ENCODE measurements around the gene SLC38A10. TPM values are rescaled to one million over a fixed set of nuclear protein-coding genes. Genes with fewer than 3 reads are reported as not detected.

SLC38A10 gene
- total RNA-seq, 2 donors from 2014 or later: 83.0 to 129 TPM

GRCh38 chr17:81332914-81333528 is 37.9 kb upstream of the SLC38A10 start:
- Histone ChIP-seq H3K27ac (no peak overlapping the region), H3K4me1 (ENCODE audit: control insufficient read depth in 1 of 2, low read depth in 2 of 2) (peaks cover 13 to 24% of the 10 kb centered on the region in 2 donors), H3K36me3 (no peaks in the 10 kb centered on the region), H3K27me3 (replicated peaks; ENCODE audit: insufficient read depth) (no peaks in the 10 kb centered on the region), H3K9me3 (no peaks in the 10 kb centered on the region), H3K4me3 (no peak overlapping the region)
- ATAC-seq (ENCODE audit: insufficient number of reproducible peaks, low FRiP score, low read depth) (no peak), DNase-seq (ENCODE audit: low spot score) (no peak)
- TF ChIP-seq, protein P1, sequence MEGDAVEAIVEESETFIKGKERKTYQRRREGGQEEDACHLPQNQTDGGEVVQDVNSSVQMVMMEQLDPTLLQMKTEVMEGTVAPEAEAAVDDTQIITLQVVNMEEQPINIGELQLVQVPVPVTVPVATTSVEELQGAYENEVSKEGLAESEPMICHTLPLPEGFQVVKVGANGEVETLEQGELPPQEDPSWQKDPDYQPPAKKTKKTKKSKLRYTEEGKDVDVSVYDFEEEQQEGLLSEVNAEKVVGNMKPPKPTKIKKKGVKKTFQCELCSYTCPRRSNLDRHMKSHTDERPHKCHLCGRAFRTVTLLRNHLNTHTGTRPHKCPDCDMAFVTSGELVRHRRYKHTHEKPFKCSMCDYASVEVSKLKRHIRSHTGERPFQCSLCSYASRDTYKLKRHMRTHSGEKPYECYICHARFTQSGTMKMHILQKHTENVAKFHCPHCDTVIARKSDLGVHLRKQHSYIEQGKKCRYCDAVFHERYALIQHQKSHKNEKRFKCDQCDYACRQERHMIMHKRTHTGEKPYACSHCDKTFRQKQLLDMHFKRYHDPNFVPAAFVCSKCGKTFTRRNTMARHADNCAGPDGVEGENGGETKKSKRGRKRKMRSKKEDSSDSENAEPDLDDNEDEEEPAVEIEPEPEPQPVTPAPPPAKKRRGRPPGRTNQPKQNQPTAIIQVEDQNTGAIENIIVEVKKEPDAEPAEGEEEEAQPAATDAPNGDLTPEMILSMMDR (IDR thresholded peaks at IDR 0.05): no peak

- Histone ChIP-seq H3K4me1 (ENCODE audit: control insufficient read depth in 1 of 2, low read depth in 2 of 2) (peaks cover 13 to 19% of the 10 kb centered on the region in 2 donors), H3K4me3 (no peak overlapping the region), H3K27me3 (replicated peaks; ENCODE audit: insufficient read depth) (no peaks in the 10 kb centered on the region), H3K27ac (no peak overlapping the region), H3K36me3 (no peaks in the 10 kb centered on the region), H3K9me3 (no peaks in the 10 kb centered on the region)
- DNase-seq (ENCODE audit: low spot score) (no peak), ATAC-seq (ENCODE audit: insufficient number of reproducible peaks, low FRiP score, low read depth) (no peak)
- TF ChIP-seq, protein P1 (IDR thresholded peaks at IDR 0.05): no peak
These were observed 37.2 kb upstream of the SLC38A10 start for GRCh38 chr17:81332118-81332834.

DNA sequence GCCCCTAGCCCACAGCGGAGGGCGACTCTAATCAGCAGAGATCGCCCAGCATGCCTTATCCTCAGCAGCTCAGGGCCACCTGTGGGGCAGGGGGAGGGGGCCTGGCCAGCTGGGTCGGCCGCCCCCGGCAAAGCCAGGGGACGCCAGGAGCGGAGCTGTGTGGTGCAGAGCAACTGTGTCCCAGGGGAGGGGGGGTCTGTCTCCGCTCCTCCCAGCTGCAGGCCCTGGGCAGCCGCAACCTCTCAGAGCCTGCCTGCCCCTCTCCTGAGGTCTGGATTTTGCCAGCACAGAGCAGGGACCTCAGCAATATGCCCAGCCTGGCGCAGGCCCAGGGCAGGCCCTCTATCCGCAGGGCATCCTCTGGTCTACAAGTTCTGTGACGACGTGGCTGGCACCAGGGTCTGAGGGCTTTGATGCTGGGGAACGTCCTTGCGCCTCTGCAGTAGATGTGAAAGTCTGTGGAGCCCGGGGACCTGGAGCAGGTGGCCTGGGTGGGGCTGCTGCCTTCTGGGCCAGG is 36.5 kb upstream of the SLC38A10 start:
- DNase-seq (ENCODE audit: low spot score) (no peak), ATAC-seq (ENCODE audit: insufficient number of reproducible peaks, low FRiP score, low read depth) (no peak)
- Histone ChIP-seq H3K9me3 (no peaks in the 10 kb centered on the region), H3K4me1 (ENCODE audit: control insufficient read depth in 1 of 2, low read depth in 2 of 2) (peaks cover 13 to 14% of the 10 kb centered on the region in 2 donors), H3K27ac (no peak overlapping the region), H3K36me3 (no peaks in the 10 kb centered on the region), H3K27me3 (replicated peaks; ENCODE audit: insufficient read depth) (no peaks in the 10 kb centered on the region), H3K4me3 (no peak overlapping the region)
- TF ChIP-seq, protein P1 (IDR thresholded peaks at IDR 0.05): no peak

DNA sequence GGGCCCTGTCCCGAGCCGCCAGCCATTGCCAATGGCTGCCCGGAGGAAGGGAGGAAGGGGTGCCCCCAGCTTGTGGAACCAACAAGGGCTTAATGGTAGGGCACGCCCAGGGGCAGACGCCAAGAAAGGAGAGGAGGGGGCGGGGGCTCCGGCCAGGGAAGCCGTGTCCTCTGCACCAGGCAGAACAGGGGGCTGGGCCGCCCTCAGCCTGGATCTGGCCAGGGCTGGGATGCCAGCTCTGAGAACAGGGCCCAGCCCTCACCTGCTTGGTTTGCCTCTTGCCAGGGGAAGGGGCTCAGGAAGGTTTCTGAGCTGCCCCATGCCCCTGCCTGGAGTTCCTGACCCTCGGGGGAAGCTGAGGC is 35.8 kb upstream of the SLC38A10 start:
- Histone ChIP-seq H3K36me3 (no peaks in the 10 kb centered on the region), H3K4me1 (ENCODE audit: control insufficient read depth in 1 of 2, low read depth in 2 of 2) (peaks cover 13 to 14% of the 10 kb centered on the region in 2 donors), H3K9me3 (no peaks in the 10 kb centered on the region), H3K27me3 (replicated peaks; ENCODE audit: insufficient read depth) (no peaks in the 10 kb centered on the region), H3K4me3 (no peak overlapping the region), H3K27ac (no peak overlapping the region)
- TF ChIP-seq, protein P1 (IDR thresholded peaks at IDR 0.05): no peak
- ATAC-seq (ENCODE audit: insufficient number of reproducible peaks, low FRiP score, low read depth) (no peak), DNase-seq (ENCODE audit: low spot score) (no peak)
